ENCODE data around the gene GARS1.

GARS1 gene

GRCh38 chr7:30655096-30655970 is 60.7 kb downstream of the GARS1 start:
- Mint-ChIP-seq H3K27me3 (ENCODE audit: low read depth) (peaks cover 3% of the 10 kb centered on the region), H3K36me3 (ENCODE audit: low read depth) (no peaks in the 10 kb centered on the region), H3K27ac (no peak overlapping the region), H3K9me3 (no peaks in the 10 kb centered on the region), H3K4me1 (no peaks in the 10 kb centered on the region), H3K4me3 (no peak overlapping the region)
- TF ChIP-seq CTCF (IDR thresholded peaks at IDR 0.05; ENCODE audit: unreplicated experiment in 3 of 3), result no peak

- H3K4me3 Mint-ChIP-seq, result no peak overlapping the region
- H3K9me3 Mint-ChIP-seq, result no peaks in the 10 kb centered on the region
- H3K27me3 Mint-ChIP-seq (ENCODE audit: low read depth), result peaks cover 3% of the 10 kb centered on the region
- H3K27ac Mint-ChIP-seq, result no peak overlapping the region
- no peaks in the 10 kb centered on the region for H3K4me1 Mint-ChIP-seq
- no peak for TF ChIP-seq CTCF (IDR thresholded peaks at IDR 0.05; ENCODE audit: unreplicated experiment in 3 of 3)
- H3K36me3 Mint-ChIP-seq (ENCODE audit: low read depth), result no peaks in the 10 kb centered on the region
Measured at GRCh38 chr7:30656006-30656957, 61.6 kb downstream of the GARS1 start.

- Mint-ChIP-seq H3K4me1 (no peaks in the 10 kb centered on the region), H3K27ac (no peak overlapping the region), H3K9me3 (no peaks in the 10 kb centered on the region), H3K4me3 (no peak overlapping the region), H3K27me3 (ENCODE audit: low read depth) (peaks cover 7% of the 10 kb centered on the region), H3K36me3 (ENCODE audit: low read depth) (no peaks in the 10 kb centered on the region)
- no peak for TF ChIP-seq CTCF (IDR thresholded peaks at IDR 0.05; ENCODE audit: unreplicated experiment in 3 of 3)
Measured at GRCh38 chr7:30657131-30657530, 62.5 kb downstream of the GARS1 start.

- H3K4me1 Mint-ChIP-seq, result no peaks in the 10 kb centered on the region
- no peak overlapping the region for H3K27ac Mint-ChIP-seq
- no peak for TF ChIP-seq CTCF (IDR thresholded peaks at IDR 0.05; ENCODE audit: unreplicated experiment in 3 of 3)
- peaks cover 7% of the 10 kb centered on the region for H3K27me3 Mint-ChIP-seq (ENCODE audit: low read depth)
- no peaks in the 10 kb centered on the region for H3K9me3 Mint-ChIP-seq
- H3K36me3 Mint-ChIP-seq (ENCODE audit: low read depth), result no peaks in the 10 kb centered on the region
- no peak overlapping the region for H3K4me3 Mint-ChIP-seq
Measured at GRCh38 chr7:30658479-30659074, 63.9 kb downstream of the GARS1 start.

- H3K4me3 Mint-ChIP-seq, result no peak overlapping the region
Measured at GRCh38 chr7:30659312-30659711, 64.6 kb downstream of the GARS1 start.

More at GRCh38 chr7:30659312-30659711, 64.6 kb downstream of the GARS1 start:
- H3K4me1 Mint-ChIP-seq, result no peaks in the 10 kb centered on the region
- H3K9me3 Mint-ChIP-seq, result no peaks in the 10 kb centered on the region
- no peak overlapping the region for H3K27ac Mint-ChIP-seq
- H3K27me3 Mint-ChIP-seq (ENCODE audit: low read depth), result peaks cover 7% of the 10 kb centered on the region
- TF ChIP-seq CTCF (IDR thresholded peaks at IDR 0.05; ENCODE audit: unreplicated experiment in 3 of 3), result no peak
- H3K36me3 Mint-ChIP-seq (ENCODE audit: low read depth), result no peaks in the 10 kb centered on the region

Data from nephron (organoid).